K562 (cell line): ENCODE results near the gene ZNF761. TPM values are rescaled to one million over a fixed set of nuclear protein-coding genes. Genes with fewer than 3 reads are reported as not detected.

Experiments used
- ATAC-seq: fragments of 200-7000 bp; cut with Tn5 transposase; 3 replicates; pipeline ENCODE4 v1.9.1; 2020; ENCODE audit warnings: moderate library complexity
- BruUV-seq: library from RNA; stranded (reverse); fragments of 400-500 nt; replicated peaks from 2 replicates; lab custom pipeline; 2021; lab: Mats Ljungman, UMichigan
- CTCF ChIA-PET: fragments of 300-600 bp; formaldehyde crosslinking; extraction: SDS; loops from one replicate; lab custom pipeline; 2021; ENCODE audit warnings: low intra/inter-chr PET ratio; lab: Yijun Ruan, JAX
- POLR2A ChIA-PET: fragments of 300-600, 350-650 bp; sonication (Branson Sonifier 250); formaldehyde crosslinking; extraction: SDS; loops from one replicate; lab custom pipeline; 2021; ENCODE audit warnings: antibody characterized with exemption, inconsistent platforms; lab: Yijun Ruan, JAX
- DNase-seq, 4 experiments: peaks; one replicate each; pipeline versions ENCODE4 v3.0.0 to v3.0.0-alpha.2; 2011 to 2018; ENCODE audit warnings: low spot score in 3 of 4, mixed read lengths in 3 of 4; ENCODE audit errors: extremely low read depth in 1 of 4
- FAIRE-seq: peaks from 2 replicates; lab custom pipeline; 2011; peaks lifted over from hg19 to GRCh38; lab: Jason Lieb, UNC
- H2AFZ ChIP-seq: 2 replicates; pipeline ENCODE4 v1.6.0; 2011; ENCODE audit warnings: low read depth, low read length, control low read depth, inconsistent platforms
- H3K27ac ChIP-seq: fragments of 200-600 bp; 3 replicates; pipeline ENCODE4 v1.8.0; 2011; ENCODE audit warnings: low read depth, mild to moderate bottlenecking, control low read depth, inconsistent platforms, low read length, moderate library complexity, mixed read lengths; ENCODE audit errors: extremely low read depth
- H3K27me3 ChIP-seq, 2 experiments: fragments of 300-600 bp in 1 of 2; 2 replicates in 1 of 2; 3 replicates in 1 of 2; pipeline versions ENCODE4 v1.6.0 to v1.8.0; 2011; ENCODE audit warnings: inconsistent platforms in 2 of 2, low read length in 2 of 2, mild to moderate bottlenecking in 1 of 2, mixed read lengths in 1 of 2, moderate library complexity in 1 of 2; ENCODE audit not compliant: control insufficient read depth in 2 of 2, insufficient read depth in 2 of 2
- H3K36me3 ChIP-seq: fragments of 300-600 bp; 3 replicates; pipeline ENCODE4 v1.8.0; 2011; ENCODE audit warnings: mild to moderate bottlenecking, low read length, inconsistent platforms; ENCODE audit not compliant: control insufficient read depth, insufficient read depth
- H3K4me1 ChIP-seq, 2 experiments: fragments of 200-600 bp in 1 of 2; replicated peaks in 1 of 2; 2 replicates in 1 of 2; 3 replicates in 1 of 2; pipeline versions ENCODE4 v1.5.1 to v1.8.0; 2011; ENCODE audit warnings: inconsistent platforms in 2 of 2, low read length in 2 of 2, mild to moderate bottlenecking in 1 of 2, mixed read lengths in 1 of 2, moderate library complexity in 1 of 2; ENCODE audit not compliant: control insufficient read depth in 2 of 2, insufficient read depth in 2 of 2
- H3K4me2 ChIP-seq: 2 replicates; pipeline ENCODE4 v1.6.1; 2011; ENCODE audit warnings: low read length, control low read depth, inconsistent platforms, mixed read lengths; ENCODE audit not compliant: insufficient read depth
- H3K4me3 ChIP-seq: fragments of 200-600 bp; sonication (generic), shearing (Covaris generic); 2 replicates; pipeline ENCODE4 v1.5.1; 2016; ENCODE audit warnings: control low read depth, inconsistent platforms
- H3K79me2 ChIP-seq: fragments of 200-600 bp; 3 replicates; pipeline ENCODE4 v1.8.0; 2011; ENCODE audit warnings: low read length, inconsistent platforms; ENCODE audit not compliant: control insufficient read depth, insufficient read depth
- H3K9ac ChIP-seq, 2 experiments: 2 replicates each; pipeline versions ENCODE4 v1.6.0 to v1.6.1; 2011; ENCODE audit warnings: low read depth in 2 of 2, low read length in 2 of 2, control low read depth in 1 of 2, inconsistent platforms in 1 of 2, mild to moderate bottlenecking in 1 of 2, mixed read lengths in 1 of 2; ENCODE audit not compliant: insufficient read depth in 1 of 2
- H3K9me1 ChIP-seq: one replicate; pipeline ENCODE4 v1.6.0; 2011; ENCODE audit warnings: inconsistent platforms, mild to moderate bottlenecking, low read length, moderate library complexity; ENCODE audit not compliant: control insufficient read depth, insufficient read depth
- H3K9me3 ChIP-seq: replicated peaks from 2 replicates; pipeline ENCODE4 v1.5.1; 2011; ENCODE audit warnings: low read depth, low read length, inconsistent platforms; ENCODE audit not compliant: control insufficient read depth, insufficient read depth
- H4K20me1 ChIP-seq: replicated peaks from 2 replicates; pipeline ENCODE4 v1.6.1; 2011; ENCODE audit warnings: low read length, inconsistent platforms, mixed read lengths; ENCODE audit not compliant: control insufficient read depth, insufficient read depth
- RBM34 ChIP-seq: fragments of 200-400 bp; formaldehyde crosslinking; IDR thresholded peaks from 2 replicates; pipeline ENCODE4 v1.6.1; 2018; ENCODE audit warnings: low read length, borderline replicate concordance; ENCODE audit not compliant: insufficient read depth
- SAP30 ChIP-seq: fragments of 200-600 bp; sonication (generic); IDR thresholded peaks from 2 replicates; pipeline ENCODE4 v1.6.1; 2012; ENCODE audit warnings: borderline replicate concordance, low read depth, mild to moderate bottlenecking, moderate library complexity, low read length, control low read depth, inconsistent platforms; ENCODE audit not compliant: insufficient read depth, poor library complexity, severe bottlenecking
- TCF3 ChIP-seq: sonication (generic); formaldehyde crosslinking; IDR thresholded peaks from 2 replicates; pipeline ENCODE4 v1.4.0; 2020; ENCODE audit warnings: mild to moderate bottlenecking, missing genetic modification reagents
- ZNF785 ChIP-seq: fragments of 250-450 bp; sonication (Bioruptor Pico); IDR thresholded peaks from 2 replicates; pipeline ENCODE4 v1.4.0; 2020; ENCODE audit warnings: mild to moderate bottlenecking
- WGBS: fragments of 100-300 bp; shearing (Covaris generic); methylation state at CpG from one replicate; pipeline ENCODE4 v1.1.6; 2016; ENCODE audit warnings: low coverage, mixed read lengths; ENCODE audit not compliant: insufficient coverage; ENCODE audit errors: missing lambda C conversion rate; 5-methylcytosine and 5-hydroxymethylcytosine counted together
- in situ Hi-C: fragments of 300-500 bp; cut with MboI; formaldehyde crosslinking; loops from 4 replicates; pipeline ENCODE4 v1.15.0; 2018; ENCODE audit warnings: inconsistent platforms, mixed read lengths
- intact Hi-C: fragments of 100-400 bp; cut with micrococcal nuclease; formaldehyde crosslinking; loops from 2 replicates; pipeline ENCODE4 v1.14.2; 2022
- polyA plus RNA-seq, 8 experiments: library from polyadenylated mRNA; depleted of rRNA in 4 of 8; stranded (reverse) in 5 of 8; unstranded in 3 of 8; fragments of >200 nt; fragmentation: Nextera tagmentation in 2 of 8; fragmentation: Illumina TruSeq in 1 of 8; extraction: Ambion mirVana in 2 of 8; extraction: Trizol in 1 of 8; gene quantifications; 2 replicates each; pipeline versions ENCODE4 v1.2.1 to v1.2.3, GENCODE V29; 2011 to 2014; ENCODE audit warnings: inconsistent platforms in 1 of 8, missing spikeins in 1 of 8
- total RNA-seq, 7 experiments: library from RNA; depleted of rRNA in 6 of 7; stranded (reverse); fragments of >200 nt in 6 of 7; fragmentation: Illumina TruSeq in 2 of 7; extraction: Trizol in 2 of 7; gene quantifications; 2 replicates each; pipeline versions ENCODE4 v1.2.1 to v1.2.3, GENCODE V29; 2011 to 2021; ENCODE audit warnings: low replicate concordance in 1 of 7

The ZNF761 gene
- total and polyA plus RNA-seq, 9 of the 15 experiments (the other 6 are each of a cell fraction or from before 2014, with no cell fraction given), result 10.3 to 30.2 (median 17.0) TPM

GRCh38 chr19:53394522-53394973, 37.2 kb upstream of the ZNF761 start:
- Histone ChIP-seq H4K20me1 (no peaks in the 10 kb centered on the region), H3K27ac (no peak overlapping the region), H3K4me1 (peaks cover 8 to 12% of the 10 kb centered on the region in 2 experiments; a peak in 4 of 5 replicates), H2AFZ (peak overlapping the region; percentile 90), H3K9me3 (peaks cover 3% of the 10 kb centered on the region), H3K27me3 (no peaks in the 10 kb centered on the region), H3K79me2 (peaks cover 18% of the 10 kb centered on the region), H3K9ac (peak overlapping the region; percentile 87 to 92; a peak in 3 of 4 replicates), H3K9me1 (no peaks in the 10 kb centered on the region), H3K36me3 (peaks cover 12% of the 10 kb centered on the region; the same call in 1 of the 3 replicates), H3K4me2 (peak overlapping the region; percentile 85), H3K4me3 (peak overlapping the region; percentile 67; the same call in 1 of the 2 replicates)
- no peak for TF ChIP-seq TCF3 (CRISPR knock-in tag)
- no peak for TF ChIP-seq RBM34
- TF ChIP-seq SAP30, result no peak
- TF ChIP-seq ZNF785 (CRISPR knock-in tag), result no peak
- DNase-seq (peak in 1 of 4 experiments; percentile 6), ATAC-seq (no peak), FAIRE-seq (no peak)
- in situ Hi-C loops, result no loop called here
- intact Hi-C loops, result no loop called here
- 52% methylated on average over 17 of the region's 18 CpGs for WGBS
- CTCF ChIA-PET, result no interaction called here
- no TSS peak for BruUV-seq
- POLR2A ChIA-PET, result interaction anchor here (0.6 to 1.0 kb wide), 2 partner anchors 234 to 239 kb away, joined by 3 to 5 read pairs; no protein-coding TSS in a partner anchor
